NCI-H1417 treated with DMSO at 0.1 percent for 48 hours (cell line): ENCODE measurements around the gene RPS6KA4.
"Not testable (repeated sequence)": the region's sequence is repeated elsewhere in the genome, so short reads cannot be mapped to it uniquely, and the experiment has no call there.

Experiments used
- DNase-seq: peaks from one replicate; lab custom pipeline; 2025; lab: John Stamatoyannopoulos, UW

The RPS6KA4 gene

GRCh38 chr11:64358907-64359711 is at the start of gene RPS6KA4:
Gene RPS6KA4, plus strand, starts transcription at chr11:64359162. Its CDS starts 74 bp downstream, at chr11:64359236.
- DNase-seq: no peak

GRCh38 chr11:64312947-64313346 is 46.0 kb upstream of the RPS6KA4 start:
- no peak for DNase-seq

GRCh38 chr11:64313491-64314145 is 45.3 kb upstream of the RPS6KA4 start:
- no peak for DNase-seq

- no peak for DNase-seq
Measured at GRCh38 chr11:64314146-64314804, 44.7 kb upstream of the RPS6KA4 start.

- DNase-seq: no peak
Measured at GRCh38 chr11:64314805-64315561, 44.0 kb upstream of the RPS6KA4 start.

- not testable (repeated sequence) for DNase-seq
Measured at GRCh38 chr11:64315667-64316526, 43.1 kb upstream of the RPS6KA4 start.

- DNase-seq: no peak
Measured at GRCh38 chr11:64316672-64317324, 42.2 kb upstream of the RPS6KA4 start.

GRCh38 chr11:64317325-64317960 is 41.5 kb upstream of the RPS6KA4 start, which contains the start of gene TRMT112:
Gene TRMT112, minus strand, starts transcription at chr11:64317559. Its CDS starts 33 bp downstream, at chr11:64317526.
- peak; percentile 95 for DNase-seq

- DNase-seq: peak; percentile 92
Measured at GRCh38 chr11:64317961-64318765, 40.8 kb upstream of the RPS6KA4 start, which contains the start of gene PRDX5. Gene PRDX5, plus strand, starts transcription at chr11:64318121. Its CDS starts 95 bp downstream, at chr11:64318216.

- no peak for DNase-seq
Measured at GRCh38 chr11:64318766-64319761, 39.9 kb upstream of the RPS6KA4 start.

GRCh38 chr11:64320556-64320955 is 38.4 kb upstream of the RPS6KA4 start:
- no peak for DNase-seq

GRCh38 chr11:64321026-64321425 is 37.9 kb upstream of the RPS6KA4 start:
- DNase-seq: no peak

GRCh38 chr11:64321533-64321932 is 37.4 kb upstream of the RPS6KA4 start:
- DNase-seq: no peak

GRCh38 chr11:64322925-64323260 is 36.1 kb upstream of the RPS6KA4 start:
- no peak for DNase-seq

GRCh38 chr11:64323373-64323772 is 35.6 kb upstream of the RPS6KA4 start:
- DNase-seq: no peak

GRCh38 chr11:64323984-64324383 is 35.0 kb upstream of the RPS6KA4 start:
- DNase-seq: not testable (repeated sequence)

GRCh38 chr11:64324692-64325469 is 34.1 kb upstream of the RPS6KA4 start:
- DNase-seq: no peak
